NCI-H82 treated with DMSO at 0.1 percent for 48 hours (cell line): ENCODE measurements around the gene PKN2.
"Not testable (repeated sequence)": the region's sequence is repeated elsewhere in the genome, so short reads cannot be mapped to it uniquely, and the experiment has no call there.

Experiments
- DNase-seq: peaks from one replicate; lab custom pipeline; 2025; ENCODE audit not compliant: unreplicated experiment; lab: John Stamatoyannopoulos, UW

PKN2 gene

DNA sequence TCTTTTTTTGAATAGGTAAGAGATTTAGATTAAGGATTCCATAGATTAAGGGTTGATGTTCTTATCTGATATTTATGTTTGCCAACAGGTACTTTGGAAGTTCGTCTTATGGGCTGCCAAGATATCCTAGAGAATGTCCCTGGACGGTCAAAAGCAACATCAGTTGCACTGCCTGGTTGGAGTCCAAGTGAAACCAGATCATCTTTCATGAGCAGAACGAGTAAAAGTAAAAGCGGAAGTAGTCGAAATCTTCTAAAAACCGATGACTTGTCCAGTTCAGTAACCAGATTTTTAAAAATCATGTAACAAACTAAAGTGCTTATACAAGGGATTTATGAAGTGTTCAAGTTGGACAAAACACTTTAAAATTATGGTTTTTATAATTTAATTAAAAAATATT is 100.5 kb downstream of the PKN2 start:
- no peak for DNase-seq

DNA sequence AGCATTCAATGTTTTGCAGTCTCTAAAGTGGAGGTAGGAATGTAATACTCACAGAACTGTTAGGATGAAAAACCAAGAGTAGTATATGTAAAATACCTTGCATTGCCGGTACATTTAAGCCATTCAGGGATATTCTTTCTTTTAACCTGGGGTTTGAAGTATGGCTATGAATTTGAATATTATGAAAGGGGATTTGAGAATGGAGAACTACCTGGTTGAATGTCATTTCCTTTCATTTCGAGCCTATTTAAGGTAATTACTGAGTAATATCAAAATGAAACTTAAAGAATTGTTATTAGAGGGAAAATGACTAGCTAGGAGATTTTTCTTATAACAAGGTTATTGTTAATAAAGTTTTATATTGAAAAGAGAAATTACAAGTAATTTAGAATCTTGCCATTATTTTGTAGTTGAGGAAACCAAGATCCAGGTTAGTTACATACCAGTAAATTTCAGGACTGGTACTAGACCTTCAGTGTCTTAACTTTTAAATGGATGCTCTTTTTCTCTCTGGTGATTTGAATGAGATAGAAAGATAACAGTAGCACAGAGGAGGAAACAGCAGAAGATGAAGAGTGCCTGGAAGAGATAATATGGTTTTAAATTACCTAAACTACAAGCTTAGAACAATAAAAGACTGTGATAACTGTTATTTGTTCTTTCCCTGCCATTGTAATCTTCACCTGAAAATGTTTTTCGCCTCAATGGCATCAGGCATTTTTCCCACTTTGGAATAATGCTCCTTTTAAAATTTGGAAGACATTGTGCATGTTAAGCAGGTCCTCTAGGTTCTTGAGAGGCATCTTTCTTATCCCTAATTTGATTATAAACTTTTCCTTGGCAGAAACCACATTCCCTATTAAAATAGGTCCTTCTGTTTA is 103.2 kb downstream of the PKN2 start:
- DNase-seq: no peak

DNA sequence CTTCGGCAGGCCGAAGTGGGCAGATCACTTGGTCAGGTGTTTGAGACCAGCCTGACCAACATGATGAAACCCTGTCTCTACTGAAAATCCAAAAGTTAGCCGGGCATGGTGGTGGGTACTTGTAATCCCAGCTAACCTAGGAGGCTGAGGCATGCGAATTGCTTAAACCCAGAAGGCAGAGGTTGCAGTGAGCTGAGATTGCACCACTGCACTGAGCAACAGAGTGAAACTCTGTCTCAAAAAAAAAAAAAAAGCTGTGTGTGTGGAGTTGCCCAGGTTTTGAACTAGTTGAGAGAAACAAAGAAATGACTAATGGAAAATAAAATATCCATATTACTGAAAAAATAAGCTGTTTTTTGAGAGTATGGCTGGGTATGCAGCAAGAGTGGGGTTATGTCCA is 107.1 kb downstream of the PKN2 start:
- no peak for DNase-seq

GRCh38 chr1:88799491-88799890 is 115.4 kb downstream of the PKN2 start:
- no peak for DNase-seq

DNA sequence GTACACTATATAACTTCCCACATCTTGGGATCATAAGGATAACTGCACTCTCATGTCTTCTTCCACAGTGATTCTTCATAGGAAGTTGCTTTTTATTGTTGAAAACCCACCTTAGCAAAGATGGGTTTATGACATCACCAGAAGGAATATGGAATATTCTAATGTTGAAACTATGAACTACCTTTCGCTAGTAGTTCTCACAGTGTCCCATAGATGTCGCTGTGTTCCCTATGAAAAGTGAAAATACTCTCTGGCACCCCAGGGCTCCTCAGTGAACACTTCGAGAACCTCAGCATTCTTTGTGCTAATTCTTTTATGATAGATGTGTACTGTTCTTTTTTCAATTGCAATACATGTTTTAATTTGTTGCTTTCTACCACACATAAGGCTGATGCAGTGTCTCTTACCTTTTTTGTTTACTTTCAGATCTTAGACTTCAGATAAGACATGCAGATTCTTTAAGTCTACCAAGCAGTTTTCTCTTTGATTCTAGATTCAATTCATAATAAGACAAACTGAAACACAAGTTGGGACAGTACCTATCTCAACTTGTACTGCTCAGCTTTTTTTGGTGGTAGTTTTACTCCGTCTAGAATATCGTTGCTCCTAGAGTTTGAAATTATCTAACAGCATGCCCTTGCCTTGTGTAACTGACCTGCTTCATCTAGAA is 116.4 kb downstream of the PKN2 start:
- DNase-seq: no peak

GRCh38 chr1:88801575-88802208 is 117.6 kb downstream of the PKN2 start:
- DNase-seq: no peak

- DNase-seq: no peak
These were observed 118.3 kb downstream of the PKN2 start for GRCh38 chr1:88802404-88802803.

DNA sequence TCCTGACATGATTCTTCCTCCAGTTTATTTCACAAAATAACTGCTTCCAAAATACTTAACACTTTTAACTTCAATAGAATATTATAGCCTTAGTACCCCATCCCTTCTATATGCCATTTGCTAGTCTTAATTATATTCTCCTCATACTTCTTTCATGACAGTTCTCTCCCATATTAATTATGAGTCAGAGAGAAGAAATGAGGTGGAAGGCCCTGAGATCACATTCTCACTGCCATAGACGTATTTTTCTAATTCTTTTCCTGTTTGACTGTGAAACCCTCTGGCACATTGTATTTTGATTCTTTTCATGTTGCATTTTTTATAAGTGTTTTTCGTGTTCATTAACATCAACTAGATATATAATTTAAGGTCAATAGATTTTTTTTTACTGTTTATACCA is 118.9 kb downstream of the PKN2 start:
- no peak for DNase-seq

DNA sequence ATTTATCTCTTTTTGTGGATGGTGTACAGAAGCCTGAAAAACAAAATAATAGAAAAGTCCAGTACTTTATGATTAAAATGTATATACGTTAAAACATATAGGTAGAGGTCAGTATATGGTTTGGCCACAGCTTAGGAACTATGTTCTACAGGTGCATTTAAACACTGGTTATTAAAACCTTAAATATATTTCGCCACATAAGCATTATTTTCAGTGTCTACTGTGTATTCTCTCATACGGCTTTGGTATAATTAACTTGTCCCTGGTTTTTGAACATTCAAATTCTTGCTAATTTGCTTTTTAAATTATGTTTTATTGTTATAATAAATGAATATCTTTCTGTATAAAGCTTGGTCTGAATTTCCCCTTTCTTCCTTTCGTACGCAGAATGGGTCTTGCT is 119.4 kb downstream of the PKN2 start:
- no peak for DNase-seq

- no peak for DNase-seq
These were observed 128.3 kb downstream of the PKN2 start for GRCh38 chr1:88812366-88812765.

- no peak for DNase-seq
These were observed 129.4 kb downstream of the PKN2 start for GRCh38 chr1:88813471-88813870.

- DNase-seq: not testable (repeated sequence)
These were observed 135.6 kb downstream of the PKN2 start for GRCh38 chr1:88819642-88820041.

DNA sequence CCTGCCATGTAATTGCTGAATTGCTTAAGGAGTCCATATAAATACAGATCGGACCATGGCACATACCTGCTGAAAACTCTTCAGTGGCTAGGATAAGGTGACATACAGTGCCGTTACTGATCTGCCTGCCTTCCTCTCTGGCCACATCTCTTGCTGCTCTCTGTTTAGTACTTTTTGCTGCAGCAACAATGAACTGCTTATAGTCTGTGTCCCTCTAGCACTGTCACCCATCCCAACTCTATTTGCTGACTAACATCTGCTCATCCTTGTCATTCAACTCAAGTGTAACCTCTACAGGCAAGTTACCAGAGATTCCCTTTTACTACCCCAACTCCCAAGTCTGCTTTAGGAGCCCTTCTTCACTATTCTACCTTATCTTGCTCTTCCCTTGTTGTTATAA is 141.6 kb downstream of the PKN2 start:
- no peak for DNase-seq

DNA sequence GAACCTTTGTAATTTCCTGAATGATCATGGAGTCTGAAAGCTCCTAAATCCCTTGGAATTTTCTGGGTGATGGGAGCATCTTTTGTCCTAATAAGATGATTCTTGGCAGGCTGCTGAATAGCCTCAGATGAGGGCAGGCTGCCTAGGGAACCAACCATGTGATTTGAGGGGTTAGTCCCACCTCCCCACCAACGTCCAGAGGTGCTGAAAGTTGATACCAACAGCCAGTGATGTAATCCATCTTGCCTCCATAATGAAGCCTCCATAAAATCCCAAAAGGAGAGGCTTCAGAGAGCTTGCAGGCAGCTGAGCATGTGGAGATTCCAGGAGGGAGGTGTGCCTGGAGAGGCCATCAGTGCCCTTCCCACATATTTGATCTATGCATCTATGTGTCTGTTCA is 163.6 kb downstream of the PKN2 start:
- DNase-seq: no peak

GRCh38 chr1:88851303-88852063 is 167.4 kb downstream of the PKN2 start:
- no peak for DNase-seq

GRCh38 chr1:88867743-88868521 is 183.9 kb downstream of the PKN2 start:
- DNase-seq: no peak

DNA sequence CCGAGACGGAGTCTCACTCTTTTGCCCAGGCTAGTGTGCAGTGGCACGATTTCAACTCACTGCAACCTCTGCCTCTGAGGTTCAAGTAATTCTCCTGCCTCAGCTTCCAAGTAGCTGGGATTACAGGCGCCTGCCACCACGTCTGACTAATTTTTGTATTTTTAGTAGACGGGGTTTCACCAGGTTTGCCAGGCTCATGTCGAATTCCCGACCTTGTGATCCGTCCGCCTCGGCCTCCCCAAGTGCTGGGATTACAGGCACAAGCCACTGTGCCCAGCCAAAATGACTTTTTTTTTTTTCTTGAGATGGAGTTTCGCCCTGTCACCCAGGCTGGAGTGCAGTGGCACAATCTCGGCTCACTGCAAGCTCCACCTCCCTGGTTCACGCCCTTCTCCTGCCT is 185.6 kb downstream of the PKN2 start:
- not testable (repeated sequence) for DNase-seq

- DNase-seq: no peak
These were observed 189.8 kb downstream of the PKN2 start for GRCh38 chr1:88873737-88874349.

DNA sequence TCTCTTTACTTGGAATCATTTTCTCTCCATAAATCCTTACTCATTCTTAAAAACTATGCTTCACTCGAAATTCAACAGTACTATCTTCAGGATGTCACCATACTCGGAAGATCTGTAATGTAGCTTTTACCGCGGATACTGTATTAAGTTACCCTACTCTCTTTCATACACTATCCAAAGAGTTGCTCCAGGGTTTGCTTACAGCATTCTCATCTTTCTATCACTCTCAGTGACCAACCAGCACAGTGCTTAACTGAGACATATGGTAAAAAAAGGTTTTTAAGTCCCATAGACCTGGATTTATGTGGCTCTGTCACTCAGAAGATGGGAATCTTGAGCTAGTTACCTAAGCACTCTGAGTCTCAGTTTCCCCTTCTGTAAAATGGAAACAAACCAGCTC is 191.5 kb downstream of the PKN2 start:
- no peak for DNase-seq
